HG02973 (cell line): Measurements from ENCODE around the gene MGAT4A.
"Not testable (repeated sequence)": the region's sequence is repeated elsewhere in the genome, so short reads cannot be mapped to it uniquely, and the experiment has no call there.

Source experiments
- ATAC-seq: cut with Tn5 transposase; IDR thresholded peaks from one replicate; pipeline ENCODE4 v1.9.1; 2021; ENCODE audit warnings: moderate library complexity; ENCODE audit not compliant: unreplicated experiment

MGAT4A gene

DNA sequence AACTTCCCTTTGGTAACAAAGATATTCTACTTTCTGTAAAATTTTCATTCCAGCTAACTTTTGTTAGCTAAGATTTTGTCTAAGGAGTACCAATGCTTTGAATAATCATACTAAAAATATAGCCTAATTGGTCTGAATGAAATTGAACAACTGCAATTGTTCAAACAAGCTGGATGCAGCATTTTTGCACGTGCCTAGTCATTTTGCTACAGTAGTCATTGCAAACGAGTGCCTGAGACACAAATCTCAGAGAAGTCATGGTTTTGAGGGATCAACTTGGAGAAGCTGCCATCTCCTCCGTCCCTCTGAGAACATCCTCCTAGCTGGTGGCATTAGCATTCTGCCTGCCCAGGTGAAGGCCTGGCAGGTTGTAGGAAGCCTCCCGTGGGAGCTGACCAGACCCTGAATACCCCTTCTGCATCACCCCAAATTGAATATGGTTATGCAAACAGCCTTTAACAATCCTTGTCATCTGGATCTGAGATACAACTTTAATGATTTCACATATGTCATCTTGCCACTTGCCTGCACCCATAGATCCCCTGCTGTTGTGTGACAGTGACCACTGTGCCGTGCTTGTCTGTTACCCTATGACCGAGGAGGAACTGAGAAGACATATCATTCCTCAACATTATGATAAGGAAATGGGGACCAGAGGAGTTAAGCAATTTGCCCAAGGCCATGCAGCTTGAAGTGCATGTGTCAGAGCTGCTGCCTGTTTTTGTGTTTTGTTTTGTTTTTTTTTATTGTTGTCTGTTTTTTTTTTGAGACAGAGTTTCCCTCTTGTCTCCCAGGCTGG lies 29.1 kb upstream of the MGAT4A start:
- ATAC-seq, result no peak

DNA sequence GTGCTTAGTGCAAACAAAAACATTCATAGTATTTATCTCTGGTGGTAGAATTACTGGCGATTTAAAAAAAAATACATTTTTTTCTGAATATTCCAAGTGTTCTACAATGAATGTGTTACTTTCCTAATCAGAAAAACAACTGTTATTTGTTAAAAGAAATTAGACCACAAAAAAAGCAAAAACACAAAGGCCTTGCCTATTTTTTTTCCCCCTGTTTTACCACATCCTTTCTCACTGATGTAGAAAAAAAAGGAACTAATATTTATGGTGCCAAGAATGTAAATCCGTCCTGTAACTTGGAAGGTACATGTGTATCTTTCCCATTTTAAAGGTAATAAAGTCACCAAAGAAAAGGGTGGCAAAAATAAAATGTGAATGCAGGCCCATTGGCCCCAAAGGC lies 28.4 kb upstream of the MGAT4A start:
- no peak for ATAC-seq

DNA sequence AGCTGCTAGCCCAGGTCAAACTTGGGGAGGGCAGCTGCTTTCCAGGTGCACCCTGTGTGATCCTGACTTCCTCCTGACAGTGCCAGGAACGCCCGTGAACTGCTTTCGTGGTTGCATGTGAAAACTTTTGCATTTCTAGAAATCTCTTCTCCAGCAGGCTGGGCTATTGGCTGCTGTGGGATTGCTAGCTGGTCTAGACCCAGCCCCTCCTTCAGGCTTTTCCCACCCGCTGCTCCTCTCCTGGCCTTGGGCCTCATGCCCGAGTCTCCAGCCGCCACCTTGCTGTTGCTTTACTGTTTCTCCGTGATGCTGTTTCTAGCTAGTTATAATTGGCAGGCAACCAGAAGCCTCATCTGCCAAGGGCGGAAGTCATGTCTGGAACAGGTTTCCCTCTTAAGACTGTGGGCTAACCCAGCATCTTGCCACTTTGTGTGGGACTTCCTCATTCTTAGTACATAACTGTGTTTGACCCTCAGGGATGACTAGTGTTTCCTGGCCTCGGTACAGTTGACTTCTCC lies 27.0 kb upstream of the MGAT4A start:
- ATAC-seq, result peak; percentile 83

DNA sequence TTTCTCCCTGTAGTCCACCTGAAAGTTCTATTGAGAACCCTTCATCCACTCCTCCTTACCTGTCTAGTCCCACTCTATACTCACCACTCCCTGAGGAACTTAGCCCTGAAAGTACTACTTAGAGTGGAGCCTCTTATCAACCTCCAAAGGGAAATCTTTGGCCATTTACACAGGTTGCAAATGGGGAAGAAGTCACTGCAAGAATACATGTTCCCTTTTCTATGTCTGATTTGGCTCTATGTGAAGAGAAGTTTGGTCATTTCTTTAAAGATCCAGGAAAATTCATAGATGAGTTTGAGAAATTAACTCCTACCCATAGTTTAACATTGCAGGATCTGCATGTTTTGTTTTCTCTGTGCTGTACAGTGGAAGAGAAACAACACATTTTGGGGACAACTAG lies 22.9 kb upstream of the MGAT4A start:
- no peak for ATAC-seq

DNA sequence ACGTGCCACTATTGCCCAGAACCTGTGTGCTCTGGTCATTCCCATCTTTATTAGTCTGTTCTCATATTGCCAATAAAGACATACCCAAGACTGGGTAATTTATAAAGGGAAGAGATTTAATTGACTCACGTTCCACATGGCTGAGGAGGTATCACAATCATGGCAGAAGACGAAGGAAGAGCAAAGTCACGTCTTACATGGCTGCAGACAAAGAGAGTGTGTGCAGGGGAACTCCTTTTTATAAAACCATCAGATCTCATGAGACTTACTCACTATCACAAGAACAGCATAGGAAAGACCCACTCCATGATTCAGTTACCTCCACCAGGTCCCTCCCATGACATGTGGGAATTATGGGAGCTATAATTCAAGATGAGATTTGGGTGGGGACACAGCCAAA lies 21.8 kb upstream of the MGAT4A start:
- not testable (repeated sequence) for ATAC-seq

DNA sequence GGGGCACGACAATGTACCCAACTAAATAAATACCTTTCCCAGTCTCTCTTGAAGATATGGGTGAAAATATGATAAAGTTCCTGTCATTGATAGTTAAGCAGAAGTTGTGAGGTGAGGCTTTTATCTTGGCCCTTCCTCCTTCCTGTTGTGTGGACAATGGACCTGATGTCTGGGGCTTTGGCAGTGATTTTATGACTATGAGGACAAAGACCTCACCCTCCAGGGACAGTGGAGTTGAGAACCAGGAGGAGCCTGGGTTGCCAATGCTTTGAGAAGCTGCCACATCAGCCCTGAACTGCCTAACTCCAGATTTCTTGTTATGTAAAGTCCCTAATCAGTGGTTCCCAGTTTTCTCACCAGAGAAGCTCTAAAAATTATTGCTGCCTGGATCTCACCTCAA lies 20.8 kb upstream of the MGAT4A start:
- no peak for ATAC-seq

DNA sequence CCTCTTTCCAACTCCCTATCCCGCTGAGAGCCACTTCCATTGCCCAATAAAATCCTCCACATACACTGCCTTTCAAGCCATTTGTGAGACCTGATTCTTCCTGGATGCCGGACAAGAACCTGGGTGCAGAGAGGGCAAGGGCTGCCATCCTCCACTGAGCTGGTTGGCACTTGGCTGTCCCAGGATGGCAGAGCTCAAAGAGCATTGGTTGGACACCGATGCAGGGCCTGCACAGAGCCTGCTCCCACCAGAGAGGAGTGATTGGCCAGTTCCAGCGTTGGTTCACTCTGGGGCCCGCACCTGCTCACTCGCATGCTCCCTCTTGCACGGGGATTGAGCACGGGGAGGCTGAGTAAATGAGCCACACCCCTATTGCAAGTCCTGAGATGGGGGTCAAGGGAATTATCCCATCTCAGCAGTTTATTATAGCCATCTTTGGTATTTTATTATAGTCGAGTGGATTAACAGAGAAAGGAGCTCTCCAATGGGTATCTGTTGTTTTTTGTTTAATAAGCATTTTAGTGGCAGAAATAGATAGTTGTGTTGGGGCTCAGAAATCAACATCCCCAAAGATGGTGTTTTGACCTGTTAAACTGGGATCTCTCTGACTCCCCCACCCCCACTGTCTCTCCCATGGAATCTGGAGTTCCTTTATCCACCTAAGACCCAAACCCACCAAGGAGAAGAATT lies 19.8 kb upstream of the MGAT4A start:
- no peak for ATAC-seq

DNA sequence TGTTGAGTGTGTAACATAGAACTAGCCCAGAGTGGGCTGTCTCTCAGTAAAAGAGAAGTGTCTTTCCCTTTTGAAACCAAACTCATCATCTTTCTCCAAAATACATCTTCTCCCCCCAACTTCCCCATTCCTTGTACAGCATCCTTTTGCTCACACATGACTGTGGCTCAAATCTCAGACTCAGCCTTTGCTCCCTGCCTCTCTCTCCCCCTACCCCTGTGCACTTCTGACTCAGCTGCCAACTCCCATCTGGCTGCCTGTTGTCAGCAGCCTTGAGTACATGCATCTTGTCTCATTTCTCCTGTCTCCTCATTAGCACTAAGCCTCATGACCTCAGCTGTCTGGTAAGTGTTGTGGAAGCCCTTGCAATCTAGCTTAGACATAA lies 18.1 kb upstream of the MGAT4A start:
- ATAC-seq, result peak; percentile 43

DNA sequence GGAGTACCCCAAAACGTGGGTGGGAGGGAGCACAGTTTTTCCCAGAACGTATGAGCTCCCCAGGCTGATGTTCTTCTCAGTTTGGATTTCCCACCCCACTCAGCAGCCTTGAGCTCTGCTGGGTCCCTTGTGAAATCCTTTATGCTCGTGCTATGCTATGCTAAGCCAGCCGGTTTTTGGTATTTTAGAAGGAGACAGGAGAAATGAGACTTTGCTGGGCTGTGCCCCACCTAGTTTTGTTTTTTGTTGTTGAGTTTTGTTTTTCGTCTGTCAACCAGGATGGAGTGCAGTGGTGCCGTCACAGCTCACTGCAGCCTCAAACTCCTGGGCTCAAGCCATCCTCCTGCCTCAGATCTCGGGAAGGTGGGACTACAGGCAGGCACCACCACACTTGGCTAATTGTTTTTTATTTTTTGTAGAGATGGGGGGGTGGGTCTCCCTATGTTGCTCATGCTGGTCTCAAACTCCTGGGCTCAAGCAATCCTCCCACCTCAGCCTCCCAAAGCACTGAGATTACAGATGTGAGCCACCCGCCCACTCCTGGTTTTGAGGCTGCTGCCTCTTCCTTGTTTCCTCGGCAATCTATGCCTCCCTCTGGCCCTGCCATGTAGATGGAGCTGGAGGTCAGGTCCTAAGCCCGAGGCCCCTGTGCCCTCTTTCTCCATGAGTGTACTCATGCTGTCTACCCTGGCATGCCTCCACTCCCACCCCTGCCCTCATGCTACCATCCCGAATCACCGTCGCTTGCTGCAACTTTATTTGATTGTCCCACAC lies 17.5 kb upstream of the MGAT4A start:
- ATAC-seq, result peak; percentile 37

DNA sequence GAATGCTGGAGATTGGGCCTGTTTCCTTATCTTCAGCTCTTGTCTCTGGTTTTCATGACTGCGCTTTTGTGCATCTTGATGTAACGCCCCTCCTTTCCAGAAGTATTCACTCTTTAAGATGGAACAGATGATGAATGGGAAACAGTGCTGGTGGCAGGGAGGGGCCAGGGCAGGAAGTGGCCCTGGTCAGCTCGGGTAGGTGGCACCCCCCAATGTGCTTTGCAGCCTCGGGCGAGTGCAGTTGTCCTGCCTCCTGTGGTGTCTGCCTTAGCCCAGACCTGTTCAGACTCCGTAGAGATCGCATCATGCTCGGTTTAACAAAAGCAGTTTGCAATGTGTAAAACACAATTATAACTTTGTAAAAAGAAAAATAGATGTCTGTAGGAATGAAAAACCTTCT lies 17.0 kb upstream of the MGAT4A start:
- ATAC-seq, result no peak

DNA sequence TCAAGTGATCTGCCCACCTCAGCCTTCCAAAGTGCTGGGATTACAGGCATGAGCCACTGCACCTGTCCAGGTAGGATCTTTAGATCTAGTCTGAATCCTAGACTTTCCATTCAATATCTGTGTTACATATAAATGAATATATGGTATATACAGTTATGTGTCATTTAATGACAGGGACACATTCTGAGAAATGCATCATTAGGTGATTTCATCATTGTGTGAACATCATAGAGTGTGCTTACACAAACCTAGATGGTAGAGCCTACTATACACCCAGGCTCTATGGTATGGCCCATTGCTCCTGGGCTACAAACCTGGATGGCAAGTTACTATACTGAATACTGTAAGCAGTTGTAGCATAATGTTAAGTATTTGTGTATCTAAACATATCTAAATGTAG lies 15.5 kb upstream of the MGAT4A start:
- ATAC-seq, result no peak

DNA sequence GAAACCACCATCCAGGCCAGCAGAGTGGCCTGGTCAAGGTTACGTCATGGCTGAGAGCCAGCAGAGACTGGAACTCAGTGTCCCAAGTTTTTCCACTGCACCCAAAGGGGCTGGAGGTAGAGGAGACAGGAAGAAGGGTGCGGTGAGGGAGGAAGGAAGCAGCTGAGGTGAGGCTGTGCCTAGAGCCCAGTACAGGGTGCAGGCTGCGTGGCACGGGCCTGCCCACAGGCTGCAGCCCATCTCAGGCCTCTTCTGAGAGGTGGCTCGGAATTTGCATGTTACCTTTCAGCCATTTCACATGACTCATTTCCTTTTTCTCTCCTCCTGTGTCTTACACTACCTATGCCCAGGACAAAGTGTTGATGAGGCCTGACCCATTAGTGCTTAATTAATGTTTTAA lies 13.7 kb upstream of the MGAT4A start:
- no peak for ATAC-seq

DNA sequence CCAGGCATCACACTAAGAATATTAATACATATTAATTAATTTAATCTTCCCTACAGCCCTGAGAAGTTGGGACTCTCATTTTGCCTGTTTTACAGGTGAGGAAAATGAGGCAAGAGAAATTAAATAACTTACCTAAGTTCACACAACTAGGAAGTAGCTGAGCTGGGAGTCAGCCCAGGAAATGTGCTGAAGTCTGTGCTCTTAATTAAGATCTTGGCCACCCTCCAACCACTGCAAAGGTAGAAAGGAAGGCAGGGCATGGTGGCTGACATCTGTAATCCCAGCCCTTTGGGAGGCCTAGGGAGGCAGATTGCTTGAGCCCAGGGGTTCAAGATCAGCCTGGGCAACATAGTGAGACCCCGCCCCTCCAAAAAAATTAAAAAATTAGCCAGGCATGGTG lies 12.9 kb upstream of the MGAT4A start:
- ATAC-seq, result no peak

DNA sequence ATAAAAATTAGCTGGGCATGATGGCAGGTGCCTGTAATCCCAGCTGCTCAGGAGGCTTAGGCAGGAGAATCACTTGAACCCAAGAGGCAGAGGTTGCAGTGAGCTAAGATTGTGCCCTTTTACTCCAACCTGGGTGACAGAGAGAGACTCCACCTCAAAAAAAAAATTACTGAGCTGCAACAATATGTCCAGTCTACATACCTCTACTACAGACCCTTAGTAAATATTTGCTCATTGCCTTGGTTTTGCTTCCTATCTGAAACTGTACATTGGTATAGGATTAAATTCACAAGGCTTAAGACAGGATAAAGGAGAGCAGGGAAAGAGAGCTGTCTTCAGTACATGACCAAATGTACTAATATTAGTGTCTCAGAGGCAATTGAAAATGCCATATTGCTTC lies 8.1 kb upstream of the MGAT4A start:
- no peak for ATAC-seq

DNA sequence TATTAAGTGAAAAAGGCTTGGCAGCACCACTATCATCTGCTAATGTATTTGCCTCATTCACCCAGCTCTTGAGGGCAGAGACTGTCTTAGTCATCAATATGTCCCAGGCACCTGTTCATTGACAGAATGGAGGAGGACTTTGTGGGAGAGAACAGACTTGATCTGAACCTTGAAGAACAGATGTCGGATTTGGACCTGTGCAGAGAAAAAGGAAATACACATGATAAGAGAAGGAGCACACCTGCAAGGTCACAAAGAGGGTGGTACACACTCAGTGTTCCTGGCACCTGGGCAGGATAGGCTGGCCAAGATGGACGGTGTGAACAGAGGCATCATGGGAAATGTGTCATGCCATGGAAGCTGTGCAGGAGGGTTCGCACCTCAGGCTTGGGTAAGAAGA lies 7.4 kb upstream of the MGAT4A start:
- ATAC-seq, result no peak

DNA sequence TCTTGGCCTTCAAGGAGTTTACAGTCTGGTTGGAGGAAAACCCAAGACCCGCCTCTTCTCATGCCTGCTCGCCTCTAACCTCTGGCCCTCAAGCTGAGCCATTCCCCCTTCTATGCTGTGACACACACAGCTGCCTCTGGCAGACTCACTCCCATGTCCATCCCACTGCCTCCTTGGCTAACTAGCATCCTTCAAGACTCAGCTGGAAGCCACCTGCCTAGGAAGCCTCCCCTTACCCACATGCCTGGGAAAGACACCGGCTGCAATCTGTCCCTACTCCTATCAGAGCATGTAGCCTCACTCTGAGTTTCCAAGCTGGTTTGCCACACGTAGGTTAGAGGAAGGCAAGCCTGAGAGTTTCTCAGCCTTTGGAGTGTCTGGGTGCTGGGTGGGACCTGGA lies 6.9 kb upstream of the MGAT4A start:
- ATAC-seq, result no peak

DNA sequence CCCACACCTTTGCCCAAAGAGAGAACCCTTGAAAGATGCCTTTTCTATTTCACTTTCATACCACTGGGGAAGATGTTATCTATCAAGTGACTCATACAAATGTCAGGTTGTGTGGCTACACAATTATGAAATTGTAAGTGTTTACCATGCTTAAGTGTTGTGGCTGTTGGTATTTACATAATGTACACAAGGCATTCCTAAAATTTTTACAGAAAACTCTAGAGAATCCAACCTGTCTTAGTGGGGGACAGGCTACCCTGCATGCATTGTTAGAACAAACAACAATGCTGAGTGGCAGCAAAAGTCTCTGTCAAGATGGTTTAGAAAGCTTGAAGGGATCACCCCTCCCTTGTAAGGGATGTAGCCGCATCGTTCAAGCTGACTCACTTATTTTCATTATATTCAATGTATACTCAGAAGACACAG lies 5.5 kb upstream of the MGAT4A start:
- no peak for ATAC-seq

DNA sequence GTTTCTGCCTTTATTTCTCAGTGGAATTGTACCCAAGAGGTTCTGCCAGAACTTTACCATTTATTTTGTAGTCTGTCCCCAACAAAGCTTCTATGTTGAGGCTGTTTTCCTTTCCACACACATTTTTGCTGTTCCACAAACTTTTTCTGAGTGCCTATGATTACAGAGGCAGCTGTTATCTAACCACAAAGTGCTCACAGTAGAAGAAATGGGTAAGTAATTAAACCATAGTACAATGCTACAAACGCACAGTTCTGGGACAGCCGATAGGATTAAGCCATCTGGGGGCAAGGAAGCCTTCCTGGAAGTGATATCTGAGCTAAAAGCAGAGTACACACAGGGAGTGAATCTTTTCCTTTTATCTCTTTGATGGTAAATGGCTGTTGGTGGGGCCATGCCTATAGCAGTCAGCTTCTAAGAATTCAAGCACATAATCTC lies 3.9 kb upstream of the MGAT4A start:
- ATAC-seq, result no peak

DNA sequence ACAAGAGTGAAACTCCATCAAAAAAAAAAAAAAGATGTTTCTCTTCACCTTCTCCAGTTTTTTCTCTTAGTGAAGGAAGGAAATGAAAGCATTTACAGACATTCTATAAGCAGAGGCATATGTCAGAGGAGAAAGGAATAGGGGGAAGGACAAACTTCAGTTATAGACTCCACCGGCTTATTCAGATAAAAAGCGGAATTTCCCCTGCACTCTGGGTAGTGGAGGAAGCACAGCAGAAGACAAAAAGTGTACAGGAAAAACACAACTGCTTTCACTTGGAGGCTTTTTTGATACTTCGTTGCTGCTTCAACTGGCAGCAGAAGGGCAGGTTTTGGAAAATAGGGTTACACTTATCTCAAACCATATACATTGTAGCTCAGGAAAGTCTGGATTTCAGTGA lies 3.2 kb upstream of the MGAT4A start:
- ATAC-seq, result no peak

DNA sequence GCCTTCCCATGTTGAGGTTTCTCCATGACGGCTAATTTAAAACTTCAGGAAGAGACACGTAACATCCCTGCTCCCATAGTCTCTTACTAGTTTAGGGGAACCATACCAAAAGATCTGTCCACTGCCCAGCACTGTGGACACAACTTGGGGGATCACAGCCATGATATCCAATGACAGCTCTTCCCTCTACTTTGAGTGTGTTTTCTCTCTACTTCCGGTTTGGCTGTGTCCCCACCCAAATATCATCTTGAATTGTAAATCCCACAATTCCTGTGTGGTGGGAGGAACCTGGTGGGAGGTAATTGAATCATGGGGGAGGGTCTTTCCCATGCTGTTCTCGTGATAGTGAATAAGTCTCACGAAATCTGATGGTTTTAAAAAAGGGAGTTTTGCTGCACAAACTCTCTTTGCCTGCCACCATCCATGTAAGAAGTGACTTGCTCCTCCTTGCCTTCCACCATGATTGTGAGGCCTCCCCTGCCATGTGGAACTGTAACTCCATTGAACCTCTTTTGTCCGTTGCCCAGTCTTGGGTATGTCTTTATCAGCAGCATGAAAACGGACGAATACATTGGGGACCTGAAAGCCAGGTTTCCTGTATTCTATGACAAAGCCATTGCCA lies 1.6 kb upstream of the MGAT4A start:
- no peak for ATAC-seq

DNA sequence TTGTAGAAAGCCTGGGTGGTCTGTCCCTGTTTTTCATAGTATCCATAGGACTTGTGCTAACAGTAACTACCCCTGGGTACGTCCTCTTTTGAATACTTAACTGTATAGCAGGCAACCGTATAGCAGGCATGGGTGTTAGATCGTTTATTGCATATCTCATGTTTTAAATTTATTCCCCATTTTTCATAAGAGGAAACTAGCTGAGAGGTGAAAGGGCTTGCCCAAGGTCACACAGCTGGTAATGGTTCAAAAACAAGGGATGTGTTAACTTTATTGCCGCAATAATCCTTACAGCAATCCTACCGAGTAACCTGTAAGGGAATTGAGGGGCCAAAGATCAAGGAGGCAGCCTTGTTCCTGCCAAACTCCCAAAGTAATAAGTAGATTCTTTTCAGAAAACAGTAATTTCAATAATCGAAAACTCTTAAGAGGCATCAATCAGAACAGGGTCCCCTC lies 990 bp upstream of the MGAT4A start:
- ATAC-seq, result no peak
